Smooth muscle cell of the brain vasculature (primary cell): Measurements from ENCODE around the gene CD82.
A peak's percentile ranks its signal among the peaks of the same experiment; 100 is the strongest.
"Not testable (repeated sequence)": the region's sequence is repeated elsewhere in the genome, so short reads cannot be mapped to it uniquely, and the experiment has no call there.

Experiments used
- DNase-seq: peaks from one replicate; pipeline ENCODE4 v3.0.0-alpha.2; 2012; ENCODE audit warnings: low read depth, low spot score

Gene CD82

GRCh38 chr11:44533921-44534711 lies 31.3 kb upstream of the CD82 start:
- no peak for DNase-seq

GRCh38 chr11:44535191-44535980 lies 30.1 kb upstream of the CD82 start:
- no peak for DNase-seq

GRCh38 chr11:44536788-44537516 lies 28.5 kb upstream of the CD82 start:
- DNase-seq, result no peak

GRCh38 chr11:44537679-44538078 lies 27.8 kb upstream of the CD82 start:
- no peak for DNase-seq

- DNase-seq, result peak; percentile 37
Observed at GRCh38 chr11:44538375-44539054, 26.9 kb upstream of the CD82 start.

GRCh38 chr11:44539971-44540370 lies 25.5 kb upstream of the CD82 start:
- DNase-seq, result no peak

GRCh38 chr11:44540667-44541066 lies 24.8 kb upstream of the CD82 start:
- no peak for DNase-seq

GRCh38 chr11:44542372-44542771 lies 23.1 kb upstream of the CD82 start:
- no peak for DNase-seq

GRCh38 chr11:44546984-44547383 lies 18.5 kb upstream of the CD82 start:
- DNase-seq, result not testable (repeated sequence)

- DNase-seq, result not testable (repeated sequence)
Observed at GRCh38 chr11:44547534-44547933, 17.9 kb upstream of the CD82 start.

- DNase-seq, result no peak
Observed at GRCh38 chr11:44548032-44548695, 17.3 kb upstream of the CD82 start.

GRCh38 chr11:44548961-44549749 lies 16.3 kb upstream of the CD82 start:
- DNase-seq, result not testable (repeated sequence)

GRCh38 chr11:44550123-44550522 lies 15.3 kb upstream of the CD82 start:
- no peak for DNase-seq

- DNase-seq, result no peak
Observed at GRCh38 chr11:44551456-44552139, 13.9 kb upstream of the CD82 start.

GRCh38 chr11:44555031-44555800 lies 10.2 kb upstream of the CD82 start:
- DNase-seq, result no peak

GRCh38 chr11:44556735-44557409 lies 8.6 kb upstream of the CD82 start:
- no peak for DNase-seq

- no peak for DNase-seq
Observed at GRCh38 chr11:44557464-44557863, 8.0 kb upstream of the CD82 start.

- DNase-seq, result no peak
Observed at GRCh38 chr11:44559207-44559939, 6.1 kb upstream of the CD82 start.
